Nephron (organoid): ENCODE measurements around the gene MYO18B.

Experiments
- H3K27ac Mint-ChIP-seq, 3 experiments: 2 replicates each; pipeline ENCODE4 v1.8.0; 2020; ENCODE audit warnings: mixed read lengths in 3 of 3, mild to moderate bottlenecking in 2 of 3, moderate library complexity in 1 of 3
- H3K27me3 Mint-ChIP-seq: 2 replicates; pipeline ENCODE4 v1.8.0; 2021; ENCODE audit warnings: low read depth, mild to moderate bottlenecking, moderate library complexity, mixed read lengths
- H3K36me3 Mint-ChIP-seq: 2 replicates; pipeline ENCODE4 v1.8.0; 2020; ENCODE audit warnings: low read depth, mixed read lengths
- H3K4me1 Mint-ChIP-seq: 2 replicates; pipeline ENCODE4 v1.8.0; 2020; ENCODE audit warnings: mixed read lengths
- H3K4me3 Mint-ChIP-seq, 3 experiments: 2 replicates each; pipeline ENCODE4 v1.8.0; 2020; ENCODE audit warnings: mild to moderate bottlenecking in 3 of 3, mixed read lengths in 3 of 3, moderate library complexity in 2 of 3
- H3K9me3 Mint-ChIP-seq: 2 replicates; pipeline ENCODE4 v1.8.0; 2020; ENCODE audit warnings: mixed read lengths
- TF ChIP-seq, protein P1 (sequence below), 3 experiments: fragments of 200-600 bp; sonication (generic); IDR thresholded peaks; one replicate each; pipeline ENCODE4 v1.5.0; 2021; ENCODE audit warnings: antibody characterized with exemption in 3 of 3; ENCODE audit not compliant: unreplicated experiment in 3 of 3

The MYO18B gene

DNA sequence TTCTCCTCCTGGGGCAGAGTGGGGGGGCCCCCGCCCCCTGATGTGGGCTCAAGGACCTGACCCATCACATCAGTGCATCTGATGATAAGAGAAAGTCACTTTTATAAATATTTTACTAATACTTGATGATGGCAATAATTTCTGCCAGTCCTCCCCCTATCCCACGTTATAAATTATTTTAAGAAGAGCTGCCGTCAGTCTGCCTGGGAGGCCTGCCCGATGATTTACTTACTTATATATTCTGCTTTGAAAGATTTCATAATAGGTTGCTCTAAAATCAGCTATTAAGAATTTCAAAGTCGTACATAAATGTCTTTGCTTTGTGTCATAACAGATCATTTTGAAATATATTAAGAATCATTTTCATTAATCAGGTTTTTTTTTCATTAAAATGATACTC lies 58.8 kb downstream of the MYO18B start:
- H3K4me3 Mint-ChIP-seq, result no peak overlapping the region
- H3K36me3 Mint-ChIP-seq, result no peaks in the 10 kb centered on the region
- H3K27me3 Mint-ChIP-seq, result peaks cover 26% of the 10 kb centered on the region
- H3K4me1 Mint-ChIP-seq, result peaks cover 5% of the 10 kb centered on the region
- no peak overlapping the region for H3K27ac Mint-ChIP-seq
- TF ChIP-seq, protein P1, sequence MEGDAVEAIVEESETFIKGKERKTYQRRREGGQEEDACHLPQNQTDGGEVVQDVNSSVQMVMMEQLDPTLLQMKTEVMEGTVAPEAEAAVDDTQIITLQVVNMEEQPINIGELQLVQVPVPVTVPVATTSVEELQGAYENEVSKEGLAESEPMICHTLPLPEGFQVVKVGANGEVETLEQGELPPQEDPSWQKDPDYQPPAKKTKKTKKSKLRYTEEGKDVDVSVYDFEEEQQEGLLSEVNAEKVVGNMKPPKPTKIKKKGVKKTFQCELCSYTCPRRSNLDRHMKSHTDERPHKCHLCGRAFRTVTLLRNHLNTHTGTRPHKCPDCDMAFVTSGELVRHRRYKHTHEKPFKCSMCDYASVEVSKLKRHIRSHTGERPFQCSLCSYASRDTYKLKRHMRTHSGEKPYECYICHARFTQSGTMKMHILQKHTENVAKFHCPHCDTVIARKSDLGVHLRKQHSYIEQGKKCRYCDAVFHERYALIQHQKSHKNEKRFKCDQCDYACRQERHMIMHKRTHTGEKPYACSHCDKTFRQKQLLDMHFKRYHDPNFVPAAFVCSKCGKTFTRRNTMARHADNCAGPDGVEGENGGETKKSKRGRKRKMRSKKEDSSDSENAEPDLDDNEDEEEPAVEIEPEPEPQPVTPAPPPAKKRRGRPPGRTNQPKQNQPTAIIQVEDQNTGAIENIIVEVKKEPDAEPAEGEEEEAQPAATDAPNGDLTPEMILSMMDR (IDR thresholded peaks at IDR 0.05; ENCODE audit: unreplicated experiment in 3 of 3), result no peak
- no peaks in the 10 kb centered on the region for H3K9me3 Mint-ChIP-seq

DNA sequence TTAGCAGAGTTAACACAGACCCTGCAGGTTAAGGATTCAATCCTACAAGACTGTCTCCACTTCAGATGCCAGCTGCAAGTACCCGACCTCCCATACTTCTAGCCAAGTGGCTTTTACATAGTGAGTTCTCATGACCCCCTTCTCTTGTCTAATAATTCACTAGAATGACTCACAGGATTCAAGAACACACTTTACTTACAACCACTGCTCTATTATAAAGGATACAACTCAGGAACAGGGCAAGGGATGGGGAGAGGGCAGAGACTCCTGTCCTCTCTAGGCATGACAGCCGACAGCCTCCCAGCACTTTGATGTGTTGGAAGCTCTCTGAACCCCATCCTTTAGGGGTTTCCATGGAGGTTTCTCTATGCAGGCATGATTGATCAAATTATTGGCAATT lies 60.0 kb downstream of the MYO18B start:
- peaks cover 5% of the 10 kb centered on the region for H3K4me1 Mint-ChIP-seq
- H3K4me3 Mint-ChIP-seq, result no peak overlapping the region
- H3K36me3 Mint-ChIP-seq, result no peaks in the 10 kb centered on the region
- peaks cover 33% of the 10 kb centered on the region for H3K27me3 Mint-ChIP-seq
- no peaks in the 10 kb centered on the region for H3K9me3 Mint-ChIP-seq
- TF ChIP-seq, protein P1 (IDR thresholded peaks at IDR 0.05; ENCODE audit: unreplicated experiment in 3 of 3), result no peak
- H3K27ac Mint-ChIP-seq, result no peak overlapping the region

DNA sequence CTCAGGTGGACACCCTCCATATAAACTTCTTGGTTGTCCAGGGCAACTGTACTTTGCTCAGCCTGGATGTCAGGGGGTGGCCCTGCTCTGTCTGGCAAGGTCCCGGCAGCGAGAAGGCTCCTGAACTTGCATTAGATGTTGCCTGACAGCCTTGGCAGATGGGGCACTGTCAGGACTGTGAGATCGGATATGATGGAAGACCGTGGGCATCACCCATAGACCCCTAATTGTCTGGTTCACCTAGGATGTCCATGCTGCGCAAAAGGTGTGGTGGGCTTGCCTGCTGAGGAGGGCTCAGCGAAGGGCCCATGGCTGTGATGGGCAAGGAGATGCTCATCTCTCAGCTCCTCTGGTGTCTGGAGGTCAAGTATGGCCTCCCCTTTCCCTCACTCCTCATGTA lies 62.7 kb downstream of the MYO18B start:
- Mint-ChIP-seq H3K4me1 (no peaks in the 10 kb centered on the region), H3K27me3 (peaks cover 44% of the 10 kb centered on the region), H3K27ac (no peak overlapping the region), H3K36me3 (no peaks in the 10 kb centered on the region), H3K9me3 (no peaks in the 10 kb centered on the region), H3K4me3 (no peak overlapping the region)
- TF ChIP-seq, protein P1 (IDR thresholded peaks at IDR 0.05; ENCODE audit: unreplicated experiment in 3 of 3), result no peak

DNA sequence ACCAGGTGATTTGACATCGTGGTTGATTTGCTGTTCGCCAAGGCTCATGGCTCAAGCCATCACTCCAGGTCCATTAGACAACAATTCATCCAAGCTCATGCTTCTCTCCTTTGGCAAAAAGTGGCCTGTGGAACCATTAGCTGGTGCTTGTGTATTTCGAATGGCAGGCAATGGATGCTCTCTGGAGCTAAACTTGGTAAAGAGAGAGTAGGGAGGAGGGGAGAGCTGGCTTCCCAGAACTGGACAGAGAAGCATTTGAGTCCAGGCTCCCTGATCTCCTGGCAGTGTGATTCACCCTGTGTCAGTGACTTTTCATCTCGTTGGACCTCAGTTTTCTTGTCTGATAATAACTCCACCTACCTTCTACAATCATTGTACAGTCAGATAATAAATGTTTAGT lies 64.6 kb downstream of the MYO18B start:
- Mint-ChIP-seq H3K4me3 (no peak overlapping the region), H3K27ac (no peak overlapping the region), H3K9me3 (no peaks in the 10 kb centered on the region), H3K36me3 (no peaks in the 10 kb centered on the region), H3K27me3 (peaks cover 36% of the 10 kb centered on the region), H3K4me1 (no peaks in the 10 kb centered on the region)
- TF ChIP-seq, protein P1 (IDR thresholded peaks at IDR 0.05; ENCODE audit: unreplicated experiment in 3 of 3), result no peak

DNA sequence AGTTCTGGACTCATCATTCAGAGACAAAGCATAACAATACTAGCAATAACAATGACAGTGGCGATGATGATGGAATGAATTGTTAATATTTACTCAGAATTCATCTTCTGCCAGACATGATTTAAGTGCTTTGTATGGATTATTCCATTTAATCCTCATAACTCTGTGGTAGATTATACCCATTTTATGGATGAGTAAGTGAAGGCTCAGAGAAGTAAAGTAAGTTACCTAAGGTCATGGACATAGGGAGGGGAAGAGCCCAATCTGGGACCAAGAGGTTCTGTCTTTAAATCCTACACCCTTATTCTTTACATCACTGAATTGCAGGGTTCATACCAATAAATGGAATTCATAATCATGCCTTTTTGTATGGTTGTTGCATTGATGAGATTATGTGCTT lies 72.7 kb downstream of the MYO18B start:
- H3K27ac Mint-ChIP-seq, result no peak overlapping the region
- H3K4me3 Mint-ChIP-seq, result no peak overlapping the region
- peaks cover 19% of the 10 kb centered on the region for H3K27me3 Mint-ChIP-seq
- H3K4me1 Mint-ChIP-seq, result no peaks in the 10 kb centered on the region
- no peaks in the 10 kb centered on the region for H3K36me3 Mint-ChIP-seq
- H3K9me3 Mint-ChIP-seq, result no peaks in the 10 kb centered on the region
- TF ChIP-seq, protein P1 (IDR thresholded peaks at IDR 0.05; ENCODE audit: unreplicated experiment in 3 of 3), result no peak

DNA sequence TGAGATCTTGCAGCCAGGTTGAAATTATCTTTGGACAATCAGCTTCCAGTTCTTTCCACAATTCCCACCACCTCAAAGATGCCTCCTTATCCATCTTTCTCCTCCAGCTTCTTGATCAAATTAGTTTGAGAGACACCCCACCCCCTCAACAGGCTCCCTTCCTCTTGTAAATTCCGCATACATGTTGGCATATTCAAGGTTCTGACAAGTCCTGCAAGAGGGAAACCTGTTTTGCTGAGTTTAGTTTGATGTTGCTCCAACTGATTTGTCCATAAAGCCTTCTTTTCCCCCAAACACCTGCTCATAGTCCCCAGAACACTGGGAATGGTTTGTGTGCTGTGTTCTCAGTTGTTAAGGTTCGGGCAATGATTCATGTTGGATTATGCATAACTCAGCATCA lies 73.6 kb downstream of the MYO18B start:
- Mint-ChIP-seq H3K4me1 (no peaks in the 10 kb centered on the region), H3K4me3 (no peak overlapping the region), H3K36me3 (no peaks in the 10 kb centered on the region), H3K27me3 (peaks cover 19% of the 10 kb centered on the region), H3K9me3 (no peaks in the 10 kb centered on the region), H3K27ac (no peak overlapping the region)
- TF ChIP-seq, protein P1 (IDR thresholded peaks at IDR 0.05; ENCODE audit: unreplicated experiment in 3 of 3), result no peak
